Measurements from ENCODE around the gene LAT. TPM values are rescaled to one million over a fixed set of nuclear protein-coding genes. Genes with fewer than 3 reads are reported as not detected.

Gene LAT
- polyA plus RNA-seq, 12 donors = 2.0 to 10.2 (median 2.5) TPM; not detected in 2

- no peak for DNase-seq
Observed at GRCh38 chr16:29007730-29008593, 23.1 kb downstream of the LAT start.

- DNase-seq = no peak
Observed at GRCh38 chr16:29009050-29009837, 24.4 kb downstream of the LAT start.

DNA sequence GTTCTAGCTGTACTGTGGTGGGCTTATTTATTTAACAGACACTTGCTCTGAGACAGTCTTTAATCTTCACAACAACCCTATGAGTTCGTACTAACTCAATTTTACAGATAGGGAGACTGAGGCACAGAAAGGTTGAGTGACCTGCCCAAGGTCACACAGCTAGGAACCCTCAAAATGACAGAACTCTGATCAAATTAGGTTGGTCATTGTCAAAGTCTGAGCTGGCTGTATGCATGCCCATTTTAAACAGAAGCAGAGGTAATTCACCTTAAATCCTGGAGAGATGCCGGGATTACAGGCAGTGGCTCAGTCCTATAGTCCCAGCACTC, 24.9 kb downstream of the LAT start:
- DNase-seq = no peak

DNA sequence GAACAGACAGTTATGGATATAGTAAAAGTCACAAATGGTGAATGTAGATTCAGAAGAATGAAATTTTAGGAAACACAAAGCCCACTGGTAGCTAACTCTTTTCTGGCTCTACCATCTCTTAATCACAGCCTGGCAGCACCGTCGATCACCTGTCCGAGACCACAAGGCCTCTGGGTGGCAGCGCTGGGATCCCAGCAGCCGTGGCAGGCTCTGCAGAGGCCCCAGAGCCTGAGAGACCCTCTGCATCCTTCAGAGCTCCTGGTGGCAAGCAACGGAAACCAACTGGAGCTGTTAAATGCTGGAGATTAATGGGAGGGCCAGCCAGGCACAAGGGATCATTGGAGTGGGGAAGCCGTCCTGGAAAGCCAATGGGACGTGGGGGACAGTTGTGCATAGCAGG, 26.3 kb downstream of the LAT start:
- no peak for DNase-seq

DNA sequence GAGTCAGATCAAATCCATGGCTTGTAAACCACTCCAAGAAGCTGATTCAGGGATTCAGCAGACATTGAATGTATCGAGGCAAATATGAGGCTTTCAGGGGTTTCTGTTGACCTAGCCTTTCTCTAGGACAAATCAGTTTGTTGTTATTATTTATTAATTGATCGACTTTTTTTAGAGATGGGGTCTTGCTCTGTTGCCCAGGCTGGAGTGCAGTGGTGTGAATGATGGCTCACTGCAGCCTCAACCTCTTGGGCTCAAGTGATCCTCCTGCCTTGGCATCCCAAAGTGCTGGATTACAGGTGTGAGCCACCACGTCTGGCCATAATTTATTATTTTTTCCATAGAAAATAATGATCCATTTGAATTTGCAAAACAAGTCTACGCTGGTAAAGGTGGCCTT, 27.0 kb downstream of the LAT start:
- no peak for DNase-seq

DNA sequence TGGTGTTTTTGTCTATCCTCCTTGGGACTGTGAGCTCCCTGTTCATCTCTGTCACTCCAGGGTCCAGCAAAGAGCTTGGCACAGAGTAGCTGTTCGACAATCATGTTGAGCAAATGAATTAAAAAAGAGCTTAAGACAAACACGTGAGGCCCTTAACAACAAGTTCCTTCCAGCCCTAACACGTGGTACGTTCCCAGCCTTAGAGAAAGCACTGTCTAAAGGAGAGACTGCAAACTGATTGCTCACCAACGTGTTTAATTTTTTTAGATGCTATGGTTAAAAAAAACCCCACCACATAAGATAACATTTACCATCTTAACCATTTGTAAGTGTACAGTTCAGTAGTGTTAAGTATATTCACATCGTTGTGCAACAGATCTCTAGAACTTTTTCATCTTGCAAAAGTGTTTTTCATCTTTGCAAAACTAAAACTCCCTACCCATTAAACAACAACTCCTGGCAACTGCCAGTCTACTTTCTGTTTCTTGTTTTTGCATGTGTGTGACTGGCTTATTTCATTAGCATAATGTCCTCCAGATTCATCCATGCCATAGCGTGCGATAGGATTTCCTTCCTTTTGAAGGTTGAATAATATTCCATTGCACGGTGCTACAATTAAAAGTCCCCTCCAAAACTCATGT, 28.2 kb downstream of the LAT start:
- DNase-seq = no peak

DNA sequence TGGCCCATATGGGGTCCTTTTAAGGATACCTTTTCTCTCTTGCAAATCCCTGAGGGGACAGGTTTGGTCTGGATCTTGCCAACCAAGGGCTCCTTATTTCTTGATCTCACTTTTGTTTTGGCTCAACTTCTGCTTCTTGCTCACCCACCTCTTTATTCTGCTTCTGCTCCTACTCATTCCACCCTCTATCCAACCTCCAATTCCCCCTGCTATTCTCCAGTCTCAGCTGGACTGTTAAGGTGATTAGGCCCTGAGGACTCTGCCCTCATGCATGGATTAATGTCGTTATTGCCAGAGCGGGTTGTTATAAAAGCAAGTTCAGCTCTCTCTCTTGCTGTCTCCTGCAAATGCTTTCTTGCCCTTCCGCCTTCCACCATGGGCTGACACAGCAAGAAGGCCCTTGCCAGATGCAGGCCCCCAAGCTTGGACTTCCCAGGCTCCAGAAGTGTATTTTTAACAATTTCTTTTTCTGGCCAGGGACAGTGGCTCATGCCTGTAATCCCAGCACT, 29.8 kb downstream of the LAT start:
- DNase-seq = no peak

- DNase-seq = no peak
Observed at GRCh38 chr16:29022196-29022595, 37.3 kb downstream of the LAT start.

GRCh38 chr16:29023279-29024277, 38.7 kb downstream of the LAT start:
- no peak for DNase-seq

DNA sequence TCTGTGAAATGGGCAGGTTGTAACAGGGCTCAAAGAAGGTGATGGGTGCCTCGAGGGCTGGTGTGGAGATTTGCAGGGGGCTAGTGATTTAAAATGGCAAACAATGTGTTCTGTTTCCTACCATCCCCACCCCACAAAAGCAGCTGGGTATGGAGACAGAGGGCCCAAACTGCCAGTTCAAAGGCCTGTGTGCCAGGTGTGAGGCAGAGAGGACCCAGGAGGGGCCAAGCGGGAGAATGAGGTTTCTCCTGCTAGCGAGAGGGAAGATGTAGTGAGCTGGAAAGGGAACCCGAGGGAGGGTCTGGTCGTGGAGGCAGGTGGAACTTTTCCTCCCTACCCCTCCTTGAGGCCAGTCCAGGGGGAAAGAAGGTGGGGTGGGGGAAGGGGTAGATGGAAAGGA, 39.4 kb downstream of the LAT start:
- DNase-seq = no peak

- DNase-seq = no peak
Observed at GRCh38 chr16:29025218-29025617, 40.4 kb downstream of the LAT start.

DNA sequence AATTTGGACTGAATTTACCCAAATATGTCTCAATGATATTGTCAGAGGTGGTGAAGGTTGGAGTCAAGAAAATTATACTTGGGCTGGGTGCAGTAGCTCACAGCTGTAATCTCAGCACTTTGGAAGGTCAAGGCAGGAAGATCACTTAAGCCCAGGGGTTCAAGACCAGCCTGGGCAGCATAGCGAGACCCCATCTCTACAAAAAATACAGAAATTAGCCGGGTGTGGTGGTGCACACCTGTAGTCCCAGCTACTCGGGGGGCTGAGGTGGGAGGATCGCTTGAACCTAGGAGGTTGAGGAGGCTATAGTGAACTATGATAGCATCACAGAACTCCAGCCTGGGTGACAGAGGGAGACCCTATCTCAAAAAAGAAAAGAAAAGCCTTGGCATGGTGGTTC, 40.9 kb downstream of the LAT start:
- no peak for DNase-seq

DNA sequence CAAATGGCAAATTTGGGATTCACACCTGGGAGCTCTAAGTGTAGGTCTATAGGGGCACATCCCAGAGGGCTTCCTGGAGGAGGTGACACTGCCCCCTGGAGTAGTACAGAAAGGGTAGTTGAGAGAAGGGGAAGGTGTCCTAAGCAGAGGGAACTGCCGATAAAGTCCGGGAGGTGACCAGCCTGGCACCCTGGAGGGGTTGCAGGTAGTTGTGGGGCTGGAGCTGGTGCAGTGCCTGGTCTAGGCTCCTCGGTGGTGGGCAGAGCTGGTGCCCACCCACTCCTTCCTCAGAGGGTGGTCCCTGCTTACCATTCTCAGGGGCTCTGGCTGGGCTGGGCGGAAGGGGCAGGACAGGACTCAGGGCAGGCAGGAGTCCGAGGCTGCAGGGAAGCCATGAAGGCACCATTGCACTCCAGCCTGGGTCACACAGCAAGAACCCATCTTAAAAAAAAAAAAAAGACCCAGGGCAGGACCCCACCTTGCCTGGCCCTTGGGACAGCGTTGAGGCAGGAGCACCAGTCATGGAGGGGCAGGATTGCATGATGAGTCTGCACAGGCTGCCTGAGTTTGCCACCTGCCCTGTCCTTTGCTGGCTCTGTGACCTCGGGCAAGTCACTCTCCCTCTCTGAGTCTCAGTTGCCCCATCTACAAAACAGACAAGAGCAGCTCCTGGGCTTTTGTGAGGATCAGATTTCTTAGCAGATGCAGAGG, 43.8 kb downstream of the LAT start:
- no peak for DNase-seq

DNA sequence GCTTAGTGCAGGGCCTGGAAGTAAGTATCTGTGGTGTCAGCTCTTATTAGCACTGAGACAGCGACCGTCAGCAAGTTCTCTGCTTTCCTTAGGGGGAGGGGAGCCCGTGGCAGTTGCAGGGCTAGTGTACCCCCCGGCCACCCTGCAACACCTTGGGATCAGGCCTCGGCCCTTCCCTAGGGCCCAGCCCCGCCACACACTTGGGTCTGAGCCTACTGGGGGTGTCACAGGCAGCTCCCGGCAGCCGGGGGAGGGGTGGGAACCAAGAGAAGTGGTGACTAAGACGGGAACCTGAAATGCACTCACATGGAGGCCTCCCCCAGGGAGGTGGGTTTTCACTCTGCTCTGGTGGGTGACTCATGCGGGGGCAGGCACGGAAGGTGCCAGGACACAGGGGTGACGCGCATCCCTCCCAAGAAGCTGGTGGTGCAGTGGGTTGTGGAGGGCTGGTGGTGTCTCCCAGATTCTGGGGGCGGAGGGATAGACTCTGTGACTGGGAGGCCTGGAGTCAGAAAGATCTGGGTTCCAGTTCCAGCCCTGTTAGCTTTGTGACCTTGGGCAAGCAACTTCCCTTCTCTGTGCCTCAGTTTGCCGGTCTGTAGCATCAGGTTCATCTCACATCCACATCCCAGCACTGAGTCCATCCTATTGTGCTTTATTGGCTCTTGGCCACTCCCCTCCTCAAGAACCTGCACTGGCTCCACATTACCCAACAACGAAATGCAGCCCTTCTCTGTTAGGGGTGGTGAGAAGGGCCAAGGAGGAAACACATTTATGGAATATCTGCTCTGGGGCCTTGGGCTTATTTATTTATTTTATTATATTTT, 44.5 kb downstream of the LAT start:
- no peak for DNase-seq

DNA sequence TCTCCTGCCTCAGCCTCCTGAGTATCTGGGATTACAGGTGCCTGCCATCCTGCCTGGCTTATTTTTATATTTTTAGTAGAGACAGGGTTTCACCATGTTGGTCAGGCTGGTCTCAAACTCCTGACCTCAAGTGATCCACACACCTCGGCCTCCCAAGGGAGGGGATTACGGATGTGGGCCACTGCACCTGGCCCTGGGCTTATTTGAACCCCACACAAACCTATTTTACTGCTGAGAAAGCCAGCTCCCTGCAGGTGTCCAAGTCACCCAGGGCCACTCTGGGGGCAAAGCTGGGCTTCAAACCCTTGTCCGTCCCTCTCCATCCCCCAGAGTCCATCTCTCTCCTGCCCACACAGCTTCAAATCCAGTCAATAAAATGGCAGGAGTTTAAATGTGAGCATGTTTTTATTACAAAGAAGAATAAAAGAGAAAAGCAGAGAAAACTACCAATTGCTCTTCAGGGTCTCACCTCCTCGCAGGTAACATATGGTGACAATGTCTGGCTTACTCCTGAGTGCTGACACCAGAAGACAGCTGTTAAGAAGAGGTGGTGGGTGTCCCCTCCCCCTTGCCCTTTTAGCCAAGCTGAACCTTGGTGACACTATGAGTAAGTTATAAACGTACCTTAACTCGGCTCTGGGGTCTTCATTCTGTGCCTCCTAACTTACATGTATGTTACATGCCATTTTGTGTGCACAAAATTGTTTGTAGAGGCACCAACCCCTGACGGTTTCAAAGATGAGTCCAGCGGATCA, 45.4 kb downstream of the LAT start:
- DNase-seq = no peak

Measured in muscle of arm (tissue), 12 donors.